WTC11 (cell line): Measurements from ENCODE around the gene MOB2. TPM values are rescaled to one million over a fixed set of nuclear protein-coding genes. Genes with fewer than 3 reads are reported as not detected.

Experiments used
- ATAC-seq: fragments of 200-7000 bp; cut with Tn5 transposase; 2 replicates; pipeline ENCODE4 v1.10.0; 2021; ENCODE audit warnings: mild to moderate bottlenecking, moderate library complexity
- CTCF ChIA-PET: fragments of 300-600 bp; sonication (Branson Sonifier 250); formaldehyde crosslinking; loops from one replicate; lab custom pipeline; 2021; ENCODE audit warnings: antibody characterized with exemption; lab: Charles Lee
- POLR2A ChIA-PET: fragments of 350-600 bp; sonication (Branson Sonifier 250); formaldehyde crosslinking; loops from one replicate; lab custom pipeline; 2021; ENCODE audit warnings: antibody characterized with exemption; lab: Charles Lee
- DNase-seq: peaks from one replicate; pipeline ENCODE4 v3.0.0; 2021; ENCODE audit warnings: low spot score
- H3K27ac Mint-ChIP-seq: 2 replicates; pipeline ENCODE4 v1.8.0; 2021; ENCODE audit warnings: mixed read lengths
- H3K27me3 Mint-ChIP-seq: 2 replicates; pipeline ENCODE4 v1.8.0; 2021; ENCODE audit warnings: low read depth, mild to moderate bottlenecking, moderate library complexity, mixed read lengths
- H3K36me3 Mint-ChIP-seq: 2 replicates; pipeline ENCODE4 v1.8.0; 2021; ENCODE audit warnings: mixed read lengths
- H3K4me1 Mint-ChIP-seq: 2 replicates; pipeline ENCODE4 v1.8.0; 2022; ENCODE audit warnings: mixed read lengths
- H3K4me3 Mint-ChIP-seq: 2 replicates; pipeline ENCODE4 v1.8.0; 2021; ENCODE audit warnings: mild to moderate bottlenecking, moderate library complexity, mixed read lengths
- H3K9me3 Mint-ChIP-seq: 2 replicates; pipeline ENCODE4 v1.8.0; 2021; ENCODE audit warnings: mixed read lengths
- ETV6 ChIP-seq: sonication (generic); formaldehyde crosslinking; IDR thresholded peaks from 2 replicates; pipeline ENCODE4 v1.8.1; 2022; ENCODE audit warnings: mild to moderate bottlenecking, missing genetic modification reagents
- FOXK1 ChIP-seq: sonication (generic); formaldehyde crosslinking; IDR thresholded peaks from 2 replicates; pipeline ENCODE4 v1.8.0; 2022; ENCODE audit warnings: mild to moderate bottlenecking, moderate library complexity, missing genetic modification reagents
- FOXP1 ChIP-seq: sonication (generic); formaldehyde crosslinking; IDR thresholded peaks from 2 replicates; pipeline ENCODE4 v1.8.0; 2022; ENCODE audit warnings: missing genetic modification reagents, mild to moderate bottlenecking, moderate library complexity, borderline replicate concordance
- GTF2I ChIP-seq: fragments of 250-450 bp; sonication (Bioruptor Pico); conservative IDR thresholded peaks from 2 replicates; pipeline ENCODE4 v1.4.0; 2021; ENCODE audit warnings: mild to moderate bottlenecking
- JUN ChIP-seq: sonication (generic); formaldehyde crosslinking; IDR thresholded peaks from 2 replicates; pipeline ENCODE4 v1.8.0; 2023; ENCODE audit warnings: mild to moderate bottlenecking, missing genetic modification reagents
- NFYB ChIP-seq: sonication (generic); formaldehyde crosslinking; conservative IDR thresholded peaks from 2 replicates; pipeline ENCODE4 v1.8.0; 2022; ENCODE audit warnings: low read depth, missing genetic modification reagents
- PRRX2 ChIP-seq: fragments of 250-450 bp; sonication (Bioruptor Pico); IDR thresholded peaks from 2 replicates; pipeline ENCODE4 v1.8.0; 2021; ENCODE audit warnings: mild to moderate bottlenecking
- RELA ChIP-seq: sonication (generic); formaldehyde crosslinking; IDR thresholded peaks from 2 replicates; pipeline ENCODE4 v1.8.1; 2022; ENCODE audit warnings: missing genetic modification reagents, mild to moderate bottlenecking, borderline replicate concordance
- ZNF396 ChIP-seq: fragments of 250-450 bp; sonication (Bioruptor Pico); IDR thresholded peaks from 2 replicates; pipeline ENCODE4 v1.8.0; 2021; ENCODE audit warnings: mild to moderate bottlenecking, moderate library complexity, borderline replicate concordance
- total RNA-seq: library from RNA; stranded (reverse); gene quantifications from 3 replicates; pipeline ENCODE4 v1.2.3, GENCODE V29; 2021
- TF ChIP-seq, protein P1 (sequence below): sonication (generic); formaldehyde crosslinking; IDR thresholded peaks from 2 replicates; pipeline ENCODE4 v1.8.1; 2022; ENCODE audit warnings: mild to moderate bottlenecking, missing genetic modification reagents, moderate library complexity, borderline replicate concordance
- TF ChIP-seq, protein P2 (sequence below): sonication (generic); formaldehyde crosslinking; IDR thresholded peaks from 2 replicates; pipeline ENCODE4 v1.8.0; 2022; ENCODE audit warnings: missing genetic modification reagents
- TF ChIP-seq, protein P3 (sequence below): sonication (generic); formaldehyde crosslinking; conservative IDR thresholded peaks from 2 replicates; pipeline ENCODE4 v1.8.1; 2023; ENCODE audit warnings: mild to moderate bottlenecking, low read depth, missing genetic modification reagents, moderate library complexity
- TF ChIP-seq, protein P4 (sequence below): fragments of 250-450 bp; sonication (Bioruptor Pico); IDR thresholded peaks from 2 replicates; pipeline ENCODE4 v1.9.0; 2021; ENCODE audit warnings: moderate library complexity, mild to moderate bottlenecking, inconsistent platforms, borderline replicate concordance
- TF ChIP-seq, protein P5 (sequence below): fragments of 250-450 bp; sonication (Bioruptor Pico); IDR thresholded peaks from 2 replicates; pipeline ENCODE4 v1.8.0; 2021; ENCODE audit warnings: mild to moderate bottlenecking
- TF ChIP-seq, protein P6 (sequence below): sonication (generic); formaldehyde crosslinking; IDR thresholded peaks from 2 replicates; pipeline ENCODE4 v1.8.1; 2023; ENCODE audit warnings: mild to moderate bottlenecking, missing genetic modification reagents, moderate library complexity
- TF ChIP-seq, protein P7 (sequence below): sonication (generic); formaldehyde crosslinking; IDR thresholded peaks from 2 replicates; pipeline ENCODE4 v1.8.1; 2022; ENCODE audit warnings: mild to moderate bottlenecking, moderate library complexity, missing genetic modification reagents
- TF ChIP-seq, protein P8 (sequence below): sonication (generic); formaldehyde crosslinking; IDR thresholded peaks from 2 replicates; pipeline ENCODE4 v1.8.1; 2023; ENCODE audit warnings: mild to moderate bottlenecking, missing genetic modification reagents

Gene MOB2
- total RNA-seq, 1 experiment from 2014 or later = 21.7 TPM

DNA sequence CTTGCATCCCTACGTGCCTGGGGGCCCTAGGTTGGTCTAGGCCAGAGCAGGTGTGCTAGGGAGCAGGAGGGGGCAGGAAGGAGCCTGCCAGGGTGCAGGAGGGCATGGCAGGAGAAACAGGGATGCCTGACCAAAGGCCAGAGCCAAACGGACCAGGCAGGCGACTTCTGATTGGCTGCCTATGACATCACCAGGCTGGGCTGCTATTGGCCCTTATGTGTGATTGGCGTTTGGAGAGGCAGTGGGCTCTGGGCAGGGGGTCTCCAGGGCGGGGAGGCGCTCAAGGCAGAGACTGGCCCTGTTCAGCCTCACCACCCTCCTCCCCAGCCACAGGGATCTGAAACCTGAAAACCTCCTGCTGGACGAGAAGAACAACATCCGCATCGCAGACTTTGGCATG, 44.4 kb downstream of the MOB2 start:
- ChIA-PET CTCF (interaction anchor here (1.2 kb wide), 1 partner anchor 11 kb away, joined by 4 read pairs; no protein-coding TSS in a partner anchor), POLR2A (no interaction called here)
- H3K4me3 Mint-ChIP-seq = no peak overlapping the region
- H3K27ac Mint-ChIP-seq = no peak overlapping the region; the same call in 1 of the 2 replicates
- DNase-seq = peak; percentile 59
- H3K36me3 Mint-ChIP-seq = peaks cover 2% of the 10 kb centered on the region; the same call in 1 of the 2 replicates
- no peaks in the 10 kb centered on the region for H3K4me1 Mint-ChIP-seq
- H3K9me3 Mint-ChIP-seq = no peaks in the 10 kb centered on the region
- ATAC-seq = peak; percentile 78
- no peaks in the 10 kb centered on the region for H3K27me3 Mint-ChIP-seq
- TF ChIP-seq, protein P1, sequence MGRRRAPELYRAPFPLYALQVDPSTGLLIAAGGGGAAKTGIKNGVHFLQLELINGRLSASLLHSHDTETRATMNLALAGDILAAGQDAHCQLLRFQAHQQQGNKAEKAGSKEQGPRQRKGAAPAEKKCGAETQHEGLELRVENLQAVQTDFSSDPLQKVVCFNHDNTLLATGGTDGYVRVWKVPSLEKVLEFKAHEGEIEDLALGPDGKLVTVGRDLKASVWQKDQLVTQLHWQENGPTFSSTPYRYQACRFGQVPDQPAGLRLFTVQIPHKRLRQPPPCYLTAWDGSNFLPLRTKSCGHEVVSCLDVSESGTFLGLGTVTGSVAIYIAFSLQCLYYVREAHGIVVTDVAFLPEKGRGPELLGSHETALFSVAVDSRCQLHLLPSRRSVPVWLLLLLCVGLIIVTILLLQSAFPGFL = no peak
- TF ChIP-seq FOXK1 (CRISPR knock-in tag) (no peak), NFYB (CRISPR knock-in tag) (peak; percentile 76), JUN (CRISPR knock-in tag) (no peak), RELA (CRISPR knock-in tag) (no peak)
- TF ChIP-seq, protein P2, sequence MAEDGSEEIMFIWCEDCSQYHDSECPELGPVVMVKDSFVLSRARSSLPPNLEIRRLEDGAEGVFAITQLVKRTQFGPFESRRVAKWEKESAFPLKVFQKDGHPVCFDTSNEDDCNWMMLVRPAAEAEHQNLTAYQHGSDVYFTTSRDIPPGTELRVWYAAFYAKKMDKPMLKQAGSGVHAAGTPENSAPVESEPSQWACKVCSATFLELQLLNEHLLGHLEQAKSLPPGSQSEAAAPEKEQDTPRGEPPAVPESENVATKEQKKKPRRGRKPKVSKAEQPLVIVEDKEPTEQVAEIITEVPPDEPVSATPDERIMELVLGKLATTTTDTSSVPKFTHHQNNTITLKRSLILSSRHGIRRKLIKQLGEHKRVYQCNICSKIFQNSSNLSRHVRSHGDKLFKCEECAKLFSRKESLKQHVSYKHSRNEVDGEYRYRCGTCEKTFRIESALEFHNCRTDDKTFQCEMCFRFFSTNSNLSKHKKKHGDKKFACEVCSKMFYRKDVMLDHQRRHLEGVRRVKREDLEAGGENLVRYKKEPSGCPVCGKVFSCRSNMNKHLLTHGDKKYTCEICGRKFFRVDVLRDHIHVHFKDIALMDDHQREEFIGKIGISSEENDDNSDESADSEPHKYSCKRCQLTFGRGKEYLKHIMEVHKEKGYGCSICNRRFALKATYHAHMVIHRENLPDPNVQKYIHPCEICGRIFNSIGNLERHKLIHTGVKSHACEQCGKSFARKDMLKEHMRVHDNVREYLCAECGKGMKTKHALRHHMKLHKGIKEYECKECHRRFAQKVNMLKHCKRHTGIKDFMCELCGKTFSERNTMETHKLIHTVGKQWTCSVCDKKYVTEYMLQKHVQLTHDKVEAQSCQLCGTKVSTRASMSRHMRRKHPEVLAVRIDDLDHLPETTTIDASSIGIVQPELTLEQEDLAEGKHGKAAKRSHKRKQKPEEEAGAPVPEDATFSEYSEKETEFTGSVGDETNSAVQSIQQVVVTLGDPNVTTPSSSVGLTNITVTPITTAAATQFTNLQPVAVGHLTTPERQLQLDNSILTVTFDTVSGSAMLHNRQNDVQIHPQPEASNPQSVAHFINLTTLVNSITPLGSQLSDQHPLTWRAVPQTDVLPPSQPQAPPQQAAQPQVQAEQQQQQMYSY (CRISPR knock-in tag) = no peak
- TF ChIP-seq, all 79 proteins: peak for 1

DNA sequence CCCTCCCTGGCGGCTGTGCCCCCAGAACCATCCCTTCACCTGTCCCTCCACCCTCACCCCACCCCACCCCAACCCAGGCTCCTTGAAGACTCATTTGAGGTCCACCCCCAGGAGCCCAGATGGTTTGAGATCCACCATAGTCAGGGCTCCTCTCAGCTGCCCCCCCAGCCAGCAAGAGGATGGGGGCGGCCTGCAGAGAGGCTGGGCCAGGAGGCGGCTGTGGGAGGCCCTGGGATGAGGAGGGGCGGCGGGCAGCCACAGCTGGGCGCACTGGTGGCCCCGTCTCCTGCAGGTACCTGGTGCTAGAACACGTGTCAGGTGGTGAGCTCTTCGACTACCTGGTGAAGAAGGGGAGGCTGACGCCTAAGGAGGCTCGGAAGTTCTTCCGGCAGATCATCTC, 46.1 kb downstream of the MOB2 start:
- CTCF ChIA-PET = no interaction called here
- ATAC-seq = no peak

DNA sequence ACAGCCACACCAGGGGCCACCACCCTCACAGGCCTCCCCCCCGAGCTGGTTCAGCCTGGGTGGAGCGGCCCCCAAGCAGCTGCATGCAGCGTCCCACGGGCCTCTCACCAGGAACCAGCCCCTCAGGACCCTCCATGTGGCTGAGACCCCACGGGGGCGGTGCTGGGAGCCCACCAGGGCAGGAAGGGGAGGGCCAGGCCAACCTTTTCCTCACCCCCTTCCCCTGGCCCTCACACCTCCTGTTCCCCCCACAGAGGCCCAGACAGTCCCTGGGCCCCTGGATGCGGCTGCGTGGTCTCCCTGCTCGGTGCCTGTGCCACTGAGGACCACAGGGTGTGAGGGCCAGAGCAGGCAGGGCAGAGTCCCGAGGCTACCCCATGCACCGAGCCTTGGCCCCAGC, 46.5 kb downstream of the MOB2 start:
- ChIA-PET CTCF (no interaction called here), POLR2A (no interaction called here)
- Mint-ChIP-seq H3K27ac (no peak overlapping the region), H3K36me3 (peaks cover 2% of the 10 kb centered on the region; the same call in 1 of the 2 replicates), H3K4me1 (no peaks in the 10 kb centered on the region), H3K4me3 (no peak overlapping the region), H3K27me3 (no peaks in the 10 kb centered on the region), H3K9me3 (no peaks in the 10 kb centered on the region)
- no peak for ATAC-seq
- DNase-seq = no peak
- TF ChIP-seq PRRX2 (no peak), GTF2I (CRISPR knock-in tag) (no peak), ZNF396 (no peak)
- TF ChIP-seq, protein P3, sequence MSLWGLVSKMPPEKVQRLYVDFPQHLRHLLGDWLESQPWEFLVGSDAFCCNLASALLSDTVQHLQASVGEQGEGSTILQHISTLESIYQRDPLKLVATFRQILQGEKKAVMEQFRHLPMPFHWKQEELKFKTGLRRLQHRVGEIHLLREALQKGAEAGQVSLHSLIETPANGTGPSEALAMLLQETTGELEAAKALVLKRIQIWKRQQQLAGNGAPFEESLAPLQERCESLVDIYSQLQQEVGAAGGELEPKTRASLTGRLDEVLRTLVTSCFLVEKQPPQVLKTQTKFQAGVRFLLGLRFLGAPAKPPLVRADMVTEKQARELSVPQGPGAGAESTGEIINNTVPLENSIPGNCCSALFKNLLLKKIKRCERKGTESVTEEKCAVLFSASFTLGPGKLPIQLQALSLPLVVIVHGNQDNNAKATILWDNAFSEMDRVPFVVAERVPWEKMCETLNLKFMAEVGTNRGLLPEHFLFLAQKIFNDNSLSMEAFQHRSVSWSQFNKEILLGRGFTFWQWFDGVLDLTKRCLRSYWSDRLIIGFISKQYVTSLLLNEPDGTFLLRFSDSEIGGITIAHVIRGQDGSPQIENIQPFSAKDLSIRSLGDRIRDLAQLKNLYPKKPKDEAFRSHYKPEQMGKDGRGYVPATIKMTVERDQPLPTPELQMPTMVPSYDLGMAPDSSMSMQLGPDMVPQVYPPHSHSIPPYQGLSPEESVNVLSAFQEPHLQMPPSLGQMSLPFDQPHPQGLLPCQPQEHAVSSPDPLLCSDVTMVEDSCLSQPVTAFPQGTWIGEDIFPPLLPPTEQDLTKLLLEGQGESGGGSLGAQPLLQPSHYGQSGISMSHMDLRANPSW (CRISPR knock-in tag) = no peak
- TF ChIP-seq, protein P4, sequence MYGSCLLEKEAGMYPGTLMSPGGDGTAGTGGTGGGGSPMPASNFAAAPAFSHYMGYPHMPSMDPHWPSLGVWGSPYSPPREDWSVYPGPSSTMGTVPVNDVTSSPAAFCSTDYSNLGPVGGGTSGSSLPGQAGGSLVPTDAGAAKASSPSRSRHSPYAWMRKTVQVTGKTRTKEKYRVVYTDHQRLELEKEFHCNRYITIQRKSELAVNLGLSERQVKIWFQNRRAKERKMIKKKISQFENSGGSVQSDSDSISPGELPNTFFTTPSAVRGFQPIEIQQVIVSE (CRISPR knock-in tag) = no peak
- TF ChIP-seq, protein P5, sequence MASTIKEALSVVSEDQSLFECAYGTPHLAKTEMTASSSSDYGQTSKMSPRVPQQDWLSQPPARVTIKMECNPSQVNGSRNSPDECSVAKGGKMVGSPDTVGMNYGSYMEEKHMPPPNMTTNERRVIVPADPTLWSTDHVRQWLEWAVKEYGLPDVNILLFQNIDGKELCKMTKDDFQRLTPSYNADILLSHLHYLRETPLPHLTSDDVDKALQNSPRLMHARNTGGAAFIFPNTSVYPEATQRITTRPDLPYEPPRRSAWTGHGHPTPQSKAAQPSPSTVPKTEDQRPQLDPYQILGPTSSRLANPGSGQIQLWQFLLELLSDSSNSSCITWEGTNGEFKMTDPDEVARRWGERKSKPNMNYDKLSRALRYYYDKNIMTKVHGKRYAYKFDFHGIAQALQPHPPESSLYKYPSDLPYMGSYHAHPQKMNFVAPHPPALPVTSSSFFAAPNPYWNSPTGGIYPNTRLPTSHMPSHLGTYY (CRISPR knock-in tag) = no peak
- TF ChIP-seq, protein P6, sequence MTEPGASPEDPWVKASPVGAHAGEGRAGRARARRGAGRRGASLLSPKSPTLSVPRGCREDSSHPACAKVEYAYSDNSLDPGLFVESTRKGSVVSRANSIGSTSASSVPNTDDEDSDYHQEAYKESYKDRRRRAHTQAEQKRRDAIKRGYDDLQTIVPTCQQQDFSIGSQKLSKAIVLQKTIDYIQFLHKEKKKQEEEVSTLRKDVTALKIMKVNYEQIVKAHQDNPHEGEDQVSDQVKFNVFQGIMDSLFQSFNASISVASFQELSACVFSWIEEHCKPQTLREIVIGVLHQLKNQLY (CRISPR knock-in tag) = no peak
- TF ChIP-seq, protein P7, sequence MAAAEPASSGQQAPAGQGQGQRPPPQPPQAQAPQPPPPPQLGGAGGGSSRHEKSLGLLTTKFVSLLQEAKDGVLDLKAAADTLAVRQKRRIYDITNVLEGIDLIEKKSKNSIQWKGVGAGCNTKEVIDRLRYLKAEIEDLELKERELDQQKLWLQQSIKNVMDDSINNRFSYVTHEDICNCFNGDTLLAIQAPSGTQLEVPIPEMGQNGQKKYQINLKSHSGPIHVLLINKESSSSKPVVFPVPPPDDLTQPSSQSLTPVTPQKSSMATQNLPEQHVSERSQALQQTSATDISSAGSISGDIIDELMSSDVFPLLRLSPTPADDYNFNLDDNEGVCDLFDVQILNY (CRISPR knock-in tag) = no peak

More for the DNA sequence above, 46.1 kb downstream of the MOB2 start:
- Mint-ChIP-seq H3K36me3 (peaks cover 2% of the 10 kb centered on the region; the same call in 1 of the 2 replicates), H3K27me3 (no peaks in the 10 kb centered on the region), H3K9me3 (no peaks in the 10 kb centered on the region), H3K4me3 (no peak overlapping the region), H3K27ac (no peak overlapping the region), H3K4me1 (no peaks in the 10 kb centered on the region)
- POLR2A ChIA-PET = no interaction called here
- no peak for TF ChIP-seq ZNF396
- TF ChIP-seq, protein P8, sequence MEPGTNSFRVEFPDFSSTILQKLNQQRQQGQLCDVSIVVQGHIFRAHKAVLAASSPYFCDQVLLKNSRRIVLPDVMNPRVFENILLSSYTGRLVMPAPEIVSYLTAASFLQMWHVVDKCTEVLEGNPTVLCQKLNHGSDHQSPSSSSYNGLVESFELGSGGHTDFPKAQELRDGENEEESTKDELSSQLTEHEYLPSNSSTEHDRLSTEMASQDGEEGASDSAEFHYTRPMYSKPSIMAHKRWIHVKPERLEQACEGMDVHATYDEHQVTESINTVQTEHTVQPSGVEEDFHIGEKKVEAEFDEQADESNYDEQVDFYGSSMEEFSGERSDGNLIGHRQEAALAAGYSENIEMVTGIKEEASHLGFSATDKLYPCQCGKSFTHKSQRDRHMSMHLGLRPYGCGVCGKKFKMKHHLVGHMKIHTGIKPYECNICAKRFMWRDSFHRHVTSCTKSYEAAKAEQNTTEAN = no peak
- no peak for TF ChIP-seq FOXP1 (CRISPR knock-in tag)
- TF ChIP-seq, protein P7 (CRISPR knock-in tag) = no peak
- no peak for TF ChIP-seq ETV6 (CRISPR knock-in tag)
- DNase-seq = no peak
